ENCODE measurements around the gene LRRC75A. TPM values are rescaled to one million over a fixed set of nuclear protein-coding genes. Genes with fewer than 3 reads are reported as not detected.
A peak's percentile ranks its signal among the peaks of the same experiment; 100 is the strongest.
"Not testable (repeated sequence)": the region's sequence is repeated elsewhere in the genome, so short reads cannot be mapped to it uniquely, and the experiment has no call there.

Gene LRRC75A
- total RNA-seq, 1 experiment from 2014 or later: 10.1 TPM

DNA sequence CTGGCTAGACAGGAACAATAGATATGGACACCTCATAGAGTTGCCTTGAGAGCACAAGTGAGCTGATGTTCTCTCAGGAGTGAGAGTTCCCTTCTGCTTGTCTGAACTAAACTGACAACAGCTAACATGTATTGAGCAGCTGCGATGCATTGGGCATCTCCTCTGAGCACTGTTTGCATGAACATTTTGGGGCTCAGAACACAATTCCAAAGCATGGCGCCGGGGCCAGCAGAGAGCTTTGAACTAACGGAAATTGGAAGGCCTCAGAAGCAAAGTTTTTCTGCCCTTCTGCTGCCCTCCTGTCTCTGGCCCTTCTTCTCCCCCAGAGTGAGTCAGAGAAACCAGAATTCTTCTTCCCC, 38.5 kb downstream of the LRRC75A start:
- Histone ChIP-seq H3K9me3 (ENCODE audit: control insufficient read depth, low read depth, low read length) (no peaks in the 10 kb centered on the region), H3K14ac (ENCODE audit: insufficient read depth, low read length) (no peak overlapping the region), H3K23me2 (ENCODE audit: insufficient read length, low read depth, low read length, poor library complexity, severe bottlenecking) (no peaks in the 10 kb centered on the region), H3K4ac (ENCODE audit: low read depth, low read length) (no peak overlapping the region), H3K79me2 (ENCODE audit: insufficient read depth, low read length) (no peaks in the 10 kb centered on the region), H2AFZ (ENCODE audit: low read length) (no peak overlapping the region), H4K8ac (replicated peaks; ENCODE audit: insufficient read length, low read depth, low read length) (no peak overlapping the region), H4K5ac (ENCODE audit: insufficient read length, low read depth, low read length) (no peak overlapping the region), H3K56ac (ENCODE audit: insufficient read length, low read depth, low read length) (no peak overlapping the region), H2AK5ac (ENCODE audit: insufficient read length, low read length) (no peak overlapping the region), H3K23ac (ENCODE audit: insufficient read length, low read depth, low read length) (no peak overlapping the region), H3K4me2 (ENCODE audit: insufficient read depth, insufficient read length, low read length) (no peak overlapping the region), H3K79me1 (ENCODE audit: insufficient read depth, low read depth, low read length, poor library complexity, severe bottlenecking) (no peaks in the 10 kb centered on the region), H4K20me1 (ENCODE audit: control insufficient read depth, insufficient read depth, insufficient read length) (no peaks in the 10 kb centered on the region), H3K4me1 (ENCODE audit: insufficient read depth, low read length) (no peaks in the 10 kb centered on the region; the same call in 1 of the 2 replicates), H3T11ph (ENCODE audit: low read length) (no peak overlapping the region), H3K27ac (ENCODE audit: insufficient read length, low read depth, low read length) (no peak overlapping the region), H3K27me3 (ENCODE audit: insufficient read depth, low read length) (no peaks in the 10 kb centered on the region), H2BK120ac (ENCODE audit: low read depth, low read length, poor library complexity, severe bottlenecking) (no peak overlapping the region), H2BK5ac (ENCODE audit: insufficient read length, low read length) (no peak overlapping the region), H2BK15ac (ENCODE audit: low read depth, low read length) (no peak overlapping the region), H2BK12ac (ENCODE audit: insufficient read length, low read depth, low read length) (no peak overlapping the region), H3K9ac (ENCODE audit: extremely low read depth, insufficient read length, low read length) (no peak overlapping the region), H3K18ac (ENCODE audit: insufficient read length, low read depth, low read length) (no peak overlapping the region), H4K91ac (ENCODE audit: insufficient read length, low read depth, low read length) (no peak overlapping the region), H2BK20ac (ENCODE audit: low read depth, low read length, poor library complexity, severe bottlenecking) (no peak overlapping the region)
- Mint-ChIP-seq H3K4me1 (peaks cover 15 to 17% of the 10 kb centered on the region in 2 experiments), H3K9me3 (no peaks in the 10 kb centered on the region), H3K4me3 (peak overlapping the region in 1 of 2 experiments; percentile 56; a peak in 1 of 5 replicates), H3K27me3 (ENCODE audit: low read depth) (no peaks in the 10 kb centered on the region; the same call in 1 of the 2 replicates), H3K36me3 (ENCODE audit: insufficient read depth in 1 of 3, low read depth in 3 of 3) (peaks cover 5 to 35% (median 26%) of the 10 kb centered on the region in 3 experiments; a peak in 5 of 7 replicates), H3K27ac (peak overlapping the region in 1 of 3 experiments; percentile 90; a peak in 2 of 7 replicates)
- no peak for DNase-seq
- TF ChIP-seq CTCF (conservative IDR thresholded peaks at IDR 0.05): no peak
- no CpG with 5 or more reads among the region's 4 CpGs for WGBS (ENCODE audit: extremely low coverage, insufficient read length, low lambda C conversion rate)

DNA sequence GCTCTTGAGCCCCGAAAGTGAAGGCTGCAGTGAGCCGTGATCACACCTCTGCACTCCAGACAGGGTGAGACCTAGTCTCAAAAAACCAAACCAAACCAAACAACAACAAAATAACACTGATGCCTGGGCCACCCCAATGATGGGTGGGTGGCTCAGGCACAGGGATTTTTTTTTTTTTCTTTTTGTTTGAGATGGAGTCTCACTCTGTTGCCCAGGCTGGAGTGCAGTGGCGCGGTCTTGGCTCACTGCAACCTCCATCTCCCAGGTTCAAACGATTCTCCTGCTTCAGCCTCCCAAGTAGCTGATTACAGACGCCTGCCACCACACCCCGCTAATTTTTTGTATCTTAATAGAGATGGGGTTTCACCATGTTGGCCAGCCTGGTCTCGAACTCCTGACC, 39.7 kb downstream of the LRRC75A start:
- H3K4me3 Mint-ChIP-seq; H4K91ac ChIP-seq (ENCODE audit: insufficient read length, low read depth, low read length): not testable (repeated sequence)
- WGBS (ENCODE audit: extremely low coverage, insufficient read length, low lambda C conversion rate): no CpG with 5 or more reads among the region's 8 CpGs

More for the DNA sequence above, 39.7 kb downstream of the LRRC75A start:
- not testable (repeated sequence) for H2AFZ ChIP-seq (ENCODE audit: low read length); H3K56ac ChIP-seq (ENCODE audit: insufficient read length, low read depth, low read length); H3K79me2 ChIP-seq (ENCODE audit: insufficient read depth, low read length); H4K8ac ChIP-seq (replicated peaks; ENCODE audit: insufficient read length, low read depth, low read length); H3K18ac ChIP-seq (ENCODE audit: insufficient read length, low read depth, low read length); H3K23ac ChIP-seq (ENCODE audit: insufficient read length, low read depth, low read length); H2BK15ac ChIP-seq (ENCODE audit: low read depth, low read length); DNase-seq; H2BK5ac ChIP-seq (ENCODE audit: insufficient read length, low read length); H3K9ac ChIP-seq (ENCODE audit: extremely low read depth, insufficient read length, low read length); H3K4ac ChIP-seq (ENCODE audit: low read depth, low read length); H3K9me3 Mint-ChIP-seq; H2BK120ac ChIP-seq (ENCODE audit: low read depth, low read length, poor library complexity, severe bottlenecking); H3K14ac ChIP-seq (ENCODE audit: insufficient read depth, low read length); H3K27me3 Mint-ChIP-seq (ENCODE audit: low read depth); H2AK5ac ChIP-seq (ENCODE audit: insufficient read length, low read length); H3K4me1 ChIP-seq (ENCODE audit: insufficient read depth, low read length); H3K79me1 ChIP-seq (ENCODE audit: insufficient read depth, low read depth, low read length, poor library complexity, severe bottlenecking); H3T11ph ChIP-seq (ENCODE audit: low read length); H4K5ac ChIP-seq (ENCODE audit: insufficient read length, low read depth, low read length); H3K23me2 ChIP-seq (ENCODE audit: insufficient read length, low read depth, low read length, poor library complexity, severe bottlenecking); H4K20me1 ChIP-seq (ENCODE audit: control insufficient read depth, insufficient read depth, insufficient read length); H2BK20ac ChIP-seq (ENCODE audit: low read depth, low read length, poor library complexity, severe bottlenecking); H3K4me2 ChIP-seq (ENCODE audit: insufficient read depth, insufficient read length, low read length); H3K9me3 ChIP-seq (ENCODE audit: control insufficient read depth, low read depth, low read length); H3K27ac ChIP-seq (ENCODE audit: insufficient read length, low read depth, low read length); H3K27me3 ChIP-seq (ENCODE audit: insufficient read depth, low read length); H3K27ac Mint-ChIP-seq; H2BK12ac ChIP-seq (ENCODE audit: insufficient read length, low read depth, low read length)
- H3K4me1 Mint-ChIP-seq: peaks cover 18 to 20% of the 10 kb centered on the region in 2 experiments
- peaks cover 13 to 47% (median 37%) of the 10 kb centered on the region in 3 experiments for H3K36me3 Mint-ChIP-seq (ENCODE audit: insufficient read depth in 1 of 3, low read depth in 3 of 3)
